A549 (cell line): Measurements from ENCODE around the gene CSKMT.

Experiments
- BHLHE40 ChIP-seq: IDR thresholded peaks from 2 replicates; pipeline ENCODE4 v1.6.1; 2012; ENCODE audit warnings: low read depth, low read length, inconsistent platforms
- CEBPB ChIP-seq, 2 experiments: fragments of >200 bp in 1 of 2; sonication (Bioruptor Twin) in 1 of 2; formaldehyde crosslinking in 1 of 2; IDR thresholded peaks; 2 replicates each; pipeline ENCODE4 v1.6.1; 2012 to 2016
- CTCF ChIP-seq: fragments of >200 bp; sonication (Bioruptor Twin); formaldehyde crosslinking; IDR thresholded peaks from 3 replicates; pipeline ENCODE4 v1.5.1; 2016
- MAFK ChIP-seq: fragments of 450-650 bp; IDR thresholded peaks from 2 replicates; pipeline ENCODE4 v1.6.1; 2014; ENCODE audit not compliant: partially characterized antibody
- POLR2A ChIP-seq: IDR thresholded peaks from 2 replicates; pipeline ENCODE4 v1.6.1; 2012; ENCODE audit warnings: mild to moderate bottlenecking, low read length
- POLR2AphosphoS2 ChIP-seq: conservative IDR thresholded peaks from 2 replicates; pipeline ENCODE4 v1.6.1; 2012; ENCODE audit warnings: low read length, improper control_type of control experiment, inconsistent platforms
- RAD21 ChIP-seq, 2 experiments: fragments of >200 bp in 1 of 2; sonication (Bioruptor Twin) in 1 of 2; formaldehyde crosslinking in 1 of 2; IDR thresholded peaks in 1 of 2; conservative IDR thresholded peaks in 1 of 2; 2 replicates in 1 of 2; 3 replicates in 1 of 2; pipeline ENCODE4 v1.6.1; 2012 to 2018; ENCODE audit warnings: inconsistent platforms in 1 of 2
- SREBF2 ChIP-seq: fragments of 450-650 bp; IDR thresholded peaks from 2 replicates; pipeline ENCODE4 v1.6.1; 2014; ENCODE audit warnings: mild to moderate bottlenecking, moderate library complexity
- TF ChIP-seq, protein P1 (sequence below): IDR thresholded peaks from 2 replicates; pipeline ENCODE4 v1.6.1; 2012

- TF ChIP-seq CTCF: no peak
- TF ChIP-seq CEBPB (IDR thresholded peaks at IDR 0.05): no peak
- TF ChIP-seq SREBF2: no peak
- TF ChIP-seq RAD21 (conservative IDR thresholded peaks at IDR 0.05 in 1 of 2, IDR thresholded peaks at IDR 0.05 in 1 of 2): no peak
- no peak for TF ChIP-seq MAFK
- TF ChIP-seq BHLHE40: no peak
- peak; percentile 66 for TF ChIP-seq POLR2A
- TF ChIP-seq, protein P1, sequence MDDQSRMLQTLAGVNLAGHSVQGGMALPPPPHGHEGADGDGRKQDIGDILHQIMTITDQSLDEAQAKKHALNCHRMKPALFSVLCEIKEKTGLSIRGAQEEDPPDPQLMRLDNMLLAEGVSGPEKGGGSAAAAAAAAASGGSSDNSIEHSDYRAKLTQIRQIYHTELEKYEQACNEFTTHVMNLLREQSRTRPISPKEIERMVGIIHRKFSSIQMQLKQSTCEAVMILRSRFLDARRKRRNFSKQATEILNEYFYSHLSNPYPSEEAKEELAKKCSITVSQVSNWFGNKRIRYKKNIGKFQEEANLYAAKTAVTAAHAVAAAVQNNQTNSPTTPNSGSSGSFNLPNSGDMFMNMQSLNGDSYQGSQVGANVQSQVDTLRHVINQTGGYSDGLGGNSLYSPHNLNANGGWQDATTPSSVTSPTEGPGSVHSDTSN: peak; percentile 3; the same call in 1 of the 2 replicates
- no peak for TF ChIP-seq POLR2AphosphoS2
Observed at GRCh38 chr11:62705880-62706849, 41.1 kb downstream of the CSKMT start.
